ENCODE results near the gene CNRIP1.
A peak's percentile ranks its signal among the peaks of the same experiment; 100 is the strongest.

The CNRIP1 gene

DNA sequence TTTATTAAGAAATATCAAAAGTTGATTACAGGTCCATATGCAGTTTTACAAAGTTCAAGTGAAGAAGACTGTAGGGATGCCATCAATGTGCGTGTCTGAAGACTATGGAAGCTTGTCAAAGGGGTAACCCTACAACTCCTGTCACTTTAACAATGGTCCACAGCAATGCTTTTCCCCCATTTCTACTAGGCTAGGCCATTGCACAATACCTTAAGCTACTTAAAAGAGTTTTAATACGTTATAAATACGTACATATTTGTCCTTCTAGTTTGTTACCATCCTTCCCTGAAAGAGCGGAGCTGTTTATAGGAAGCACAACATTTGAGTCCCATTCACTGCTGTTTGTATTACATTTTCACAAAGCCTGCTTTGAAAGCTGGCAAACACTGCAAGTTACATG lies 26.7 kb downstream of the CNRIP1 start:
- no peak for DNase-seq (ENCODE audit: low read depth in 2 of 3, low spot score in 2 of 3)

- DNase-seq (ENCODE audit: low read depth in 2 of 3, low spot score in 2 of 3), result no peak
Measured at GRCh38 chr2:68292108-68292710, 27.5 kb downstream of the CNRIP1 start.

- no peak for DNase-seq (ENCODE audit: low read depth in 2 of 3, low spot score in 2 of 3)
Measured at GRCh38 chr2:68291314-68291713, 28.4 kb downstream of the CNRIP1 start.

DNA sequence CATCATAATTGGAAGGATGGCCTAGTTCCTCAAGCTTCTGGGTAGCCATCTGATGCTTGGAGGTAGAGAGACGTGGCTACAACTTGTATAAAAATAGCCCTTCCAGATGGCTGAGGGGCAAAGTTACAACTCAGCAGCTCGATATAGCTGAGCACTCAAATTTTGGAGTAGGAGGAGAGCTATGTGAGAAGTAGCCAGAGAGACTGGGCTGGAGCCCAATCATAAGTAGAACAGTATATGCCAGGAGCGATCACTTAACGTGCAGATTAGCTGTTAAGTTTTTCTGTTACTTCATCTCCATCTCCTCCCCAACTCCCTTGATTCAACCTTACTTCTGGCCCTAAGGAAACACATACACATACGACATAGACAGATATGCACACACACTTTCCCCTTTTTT lies 28.8 kb downstream of the CNRIP1 start:
- no peak for DNase-seq (ENCODE audit: low read depth in 2 of 3, low spot score in 2 of 3)

GRCh38 chr2:68287580-68288441 lies 31.9 kb downstream of the CNRIP1 start:
- DNase-seq (ENCODE audit: low read depth in 2 of 3, low spot score in 2 of 3), result no peak

GRCh38 chr2:68284896-68285295 lies 34.9 kb downstream of the CNRIP1 start:
- DNase-seq (ENCODE audit: low read depth in 2 of 3, low spot score in 2 of 3), result no peak

DNA sequence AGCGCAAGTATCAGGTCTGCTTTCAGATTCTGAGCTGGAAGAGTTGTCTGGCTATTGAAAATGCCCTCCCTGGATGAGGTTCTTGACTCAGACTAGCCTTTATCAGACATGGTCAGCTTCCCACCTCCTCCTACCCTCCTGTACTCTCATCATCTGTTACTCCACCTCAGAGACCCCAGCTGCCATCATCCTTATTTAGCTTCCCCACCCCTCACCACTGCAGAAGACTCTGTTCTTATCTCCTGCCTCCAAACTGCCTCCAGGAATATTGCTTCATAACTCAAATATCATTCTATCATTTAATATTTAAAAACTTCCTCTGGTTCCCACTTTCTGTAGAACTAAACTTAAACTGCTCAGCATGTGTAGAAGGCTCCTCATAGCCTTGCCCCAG lies 36.3 kb downstream of the CNRIP1 start:
- no peak for DNase-seq (ENCODE audit: low read depth in 2 of 3, low spot score in 2 of 3)

GRCh38 chr2:68282811-68283418 lies 36.8 kb downstream of the CNRIP1 start:
- DNase-seq (ENCODE audit: low read depth in 2 of 3, low spot score in 2 of 3), result no peak

GRCh38 chr2:68280796-68281195 lies 39.0 kb downstream of the CNRIP1 start:
- DNase-seq (ENCODE audit: low read depth in 2 of 3, low spot score in 2 of 3), result no peak

DNA sequence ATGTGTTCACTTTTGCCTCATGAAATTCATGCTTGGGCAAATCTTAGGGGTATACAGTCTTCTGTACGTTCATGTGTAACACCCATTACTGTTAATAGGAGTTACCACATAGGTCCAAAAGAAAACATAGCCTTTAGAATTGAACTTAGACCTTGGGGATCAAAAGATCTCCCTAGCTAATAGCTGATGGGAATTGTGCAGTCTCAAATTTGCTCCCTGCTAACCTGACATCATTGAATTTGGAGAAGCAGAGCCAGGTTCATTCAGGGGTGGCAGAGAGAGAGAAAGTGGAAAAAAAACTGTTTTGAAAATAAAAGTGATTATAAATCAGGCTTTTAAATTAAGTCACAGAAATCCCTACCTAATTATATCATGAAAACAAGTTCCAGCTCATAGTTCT lies 39.4 kb downstream of the CNRIP1 start:
- DNase-seq (ENCODE audit: low read depth in 2 of 3, low spot score in 2 of 3), result no peak

DNA sequence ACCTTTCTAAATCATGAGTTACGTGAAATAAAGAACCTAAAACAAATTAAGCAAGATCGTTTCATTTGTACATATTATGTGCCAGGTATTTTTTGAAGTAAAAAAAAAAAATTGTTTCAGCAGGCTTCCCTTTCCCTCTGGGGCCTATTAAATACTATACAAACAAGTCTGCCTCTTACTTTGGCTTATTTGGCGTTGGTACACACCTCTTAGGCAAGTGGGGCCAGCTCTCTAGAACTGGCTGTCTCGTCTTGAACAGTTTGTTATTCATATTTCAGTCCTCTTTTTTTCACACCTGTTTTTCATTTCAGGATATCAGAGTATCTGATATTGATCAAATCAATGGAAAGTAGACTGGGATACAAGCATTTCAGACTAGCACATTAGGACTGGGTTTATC lies 40.1 kb downstream of the CNRIP1 start:
- no peak for DNase-seq (ENCODE audit: low read depth in 2 of 3, low spot score in 2 of 3)

- DNase-seq (ENCODE audit: low read depth in 2 of 3, low spot score in 2 of 3), result no peak
Measured at GRCh38 chr2:68278169-68278568, 41.6 kb downstream of the CNRIP1 start.

GRCh38 chr2:68274022-68274421 lies 45.7 kb downstream of the CNRIP1 start:
- DNase-seq (ENCODE audit: low read depth in 2 of 3, low spot score in 2 of 3), result no peak

- no peak for DNase-seq (ENCODE audit: low read depth in 2 of 3, low spot score in 2 of 3)
Measured at GRCh38 chr2:68272246-68272994, 47.3 kb downstream of the CNRIP1 start.

GRCh38 chr2:68266655-68267054 lies 53.1 kb downstream of the CNRIP1 start:
- DNase-seq (ENCODE audit: low read depth in 2 of 3, low spot score in 2 of 3), result no peak

DNA sequence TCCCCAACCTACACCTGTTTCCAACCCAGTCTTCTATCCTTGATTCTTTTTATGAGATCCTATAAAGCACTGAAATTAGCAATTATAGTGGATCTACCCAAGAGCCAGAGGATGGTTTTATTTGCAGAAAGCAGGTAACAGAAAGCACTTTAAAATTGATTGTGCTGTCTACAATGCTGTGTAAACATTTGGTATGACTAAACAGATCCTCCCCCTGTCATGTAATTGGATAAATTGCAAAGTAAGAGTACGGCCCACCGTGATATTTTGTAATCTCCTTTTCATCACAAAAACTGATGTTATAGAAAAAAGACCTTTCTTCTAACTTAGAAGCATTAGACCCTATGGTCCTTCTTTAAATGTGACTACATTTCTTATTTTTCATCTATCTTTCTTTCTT lies 56.1 kb downstream of the CNRIP1 start:
- no peak for DNase-seq (ENCODE audit: low read depth in 2 of 3, low spot score in 2 of 3)

- DNase-seq (ENCODE audit: low read depth in 2 of 3, low spot score in 2 of 3), result no peak
Measured at GRCh38 chr2:68258851-68259250, 60.9 kb downstream of the CNRIP1 start.

- no peak for DNase-seq (ENCODE audit: low read depth in 2 of 3, low spot score in 2 of 3)
Measured at GRCh38 chr2:68256093-68256450, 63.7 kb downstream of the CNRIP1 start.

DNA sequence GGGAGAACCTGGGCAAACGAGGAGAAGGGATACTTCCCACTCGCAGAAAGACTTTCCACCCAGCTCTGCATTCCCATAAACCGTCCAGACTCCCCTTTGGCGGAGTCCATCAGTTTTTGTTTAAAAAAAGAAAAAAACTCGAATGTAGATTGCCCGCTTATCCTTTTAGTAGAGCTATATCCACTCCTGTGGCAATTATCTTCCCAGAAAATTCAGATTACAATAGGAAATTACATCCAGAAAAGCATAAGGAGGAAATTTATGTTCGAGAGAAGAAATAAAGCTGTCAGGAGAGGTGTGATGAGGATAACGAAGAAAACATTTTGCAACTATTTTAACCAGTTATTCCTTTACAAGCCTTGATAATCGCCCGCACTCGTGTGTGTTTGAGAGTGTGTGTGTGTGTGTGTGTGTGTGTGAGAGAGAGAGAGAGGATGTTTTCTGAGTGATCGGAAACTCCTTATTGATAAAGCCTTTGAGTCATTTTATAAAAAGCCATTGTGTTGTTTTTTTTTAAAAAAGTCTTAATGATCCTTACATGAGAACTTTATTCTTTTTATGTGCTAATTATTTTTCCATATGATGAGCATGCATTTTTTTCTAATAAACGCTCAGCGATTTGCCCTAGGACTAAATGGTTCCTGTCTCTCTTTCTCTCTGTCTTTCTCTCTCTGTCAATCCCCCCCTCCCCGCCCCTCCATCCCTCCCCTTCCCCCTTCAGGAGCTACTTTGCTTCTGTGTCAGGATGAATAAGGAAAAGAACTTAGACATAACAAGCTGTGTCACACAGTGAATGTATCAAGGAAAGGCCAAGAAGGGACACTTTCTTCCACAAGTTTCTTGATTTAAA lies 66.3 kb downstream of the CNRIP1 start:
- DNase-seq (ENCODE audit: low read depth in 2 of 3, low spot score in 2 of 3), result no peak

DNA sequence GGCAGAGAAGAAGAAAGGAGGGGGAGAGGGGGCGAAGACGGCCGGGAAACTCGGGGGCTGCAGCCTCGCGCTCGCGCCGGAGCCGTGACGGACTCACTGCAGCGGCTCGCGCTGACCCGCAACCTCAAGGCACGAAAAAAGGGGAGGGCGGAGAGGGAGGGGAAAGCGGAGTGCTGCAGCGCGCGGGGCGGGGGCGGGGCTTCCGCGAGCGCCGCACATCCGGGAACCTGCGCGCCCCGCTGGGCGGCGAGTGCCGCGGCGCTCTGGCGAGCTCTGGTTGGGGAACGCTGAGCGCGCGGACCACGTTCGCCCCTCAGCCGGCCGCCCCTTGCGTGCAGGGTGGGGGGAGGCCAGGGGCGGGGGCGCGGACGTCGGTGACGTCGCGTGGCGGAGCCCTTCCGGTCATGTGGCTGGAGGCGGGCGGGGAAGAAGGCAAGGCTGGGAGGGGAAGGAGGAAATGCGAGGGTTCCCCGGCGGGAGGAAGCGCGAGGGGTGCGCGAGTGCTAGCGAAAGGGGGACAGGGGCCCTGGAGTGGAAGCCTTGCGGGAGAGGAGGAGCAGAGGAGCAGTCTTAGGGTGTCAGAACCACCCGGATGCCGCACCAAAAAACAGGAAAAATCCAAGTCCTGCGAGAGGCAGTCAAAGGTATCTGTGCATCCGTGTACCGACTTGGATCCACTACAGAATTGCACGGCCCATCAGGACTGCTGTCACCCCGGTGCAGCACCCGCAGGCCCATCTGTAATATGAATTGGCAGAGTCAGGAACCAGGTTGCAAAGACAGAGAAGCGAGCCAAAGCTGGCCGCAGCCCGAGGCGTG lies 67.1 kb downstream of the CNRIP1 start, which contains the start of gene PPP3R1:
Gene PPP3R1 (minus strand): TSS at position 133 of the 819 bp plus-strand sequence. CDS start 405 bp downstream, outside the sequence.
- DNase-seq (ENCODE audit: low read depth in 2 of 3, low spot score in 2 of 3), result peak; percentile 74 to 94 (median 88)
